Left colon (tissue), 2 donors: ENCODE measurements around the gene SPA17. TPM values are rescaled to one million over a fixed set of nuclear protein-coding genes. Genes with fewer than 3 reads are reported as not detected.
A peak's percentile ranks its signal among the peaks of the same experiment; 100 is the strongest.

Source experiments
- ATAC-seq: fragments of 200-7000 bp; cut with Tn5 transposase; one replicate; pipeline ENCODE4 v1.9.1; 2020; ENCODE audit warnings: mild to moderate bottlenecking, moderate library complexity
- DNase-seq, 2 donors: peaks; one replicate each; pipeline ENCODE4 v3.0.0-alpha.2; 2020
- intact Hi-C, 2 donors: fragments of 100-400 bp; cut with DNase I in 1 of 2; cut with micrococcal nuclease in 1 of 2; formaldehyde crosslinking; loops; one replicate each; pipeline versions ENCODE4 v1.11.2 to v1.14.0; 2022; cut with DNase I, micrococcal nuclease
- total RNA-seq, 2 donors: library from RNA; stranded (reverse); fragmentation: NEBNext Ultra II Directional; extraction: Animal tissue kit (Norgen Biotek cat#: 25700); gene quantifications; one replicate each; pipeline ENCODE4 v1.2.1, GENCODE V29; 2021
- donor health status: DM: no; HTN: no; CAD: no.
- donor health status: DM: yes; HTN: yes; CAD: no.

The SPA17 gene
- total RNA-seq, 2 donors from 2014 or later: 7.4 to 8.7 TPM

- DNase-seq (no peak), ATAC-seq (no peak)
- intact Hi-C loops: no loop called here
These were observed 15.2 kb upstream of the SPA17 start for GRCh38 chr11:124658501-124658900.

GRCh38 chr11:124658986-124659385 is 14.7 kb upstream of the SPA17 start:
- no peak for DNase-seq
- intact Hi-C loops: no loop called here
- no peak for ATAC-seq

DNA sequence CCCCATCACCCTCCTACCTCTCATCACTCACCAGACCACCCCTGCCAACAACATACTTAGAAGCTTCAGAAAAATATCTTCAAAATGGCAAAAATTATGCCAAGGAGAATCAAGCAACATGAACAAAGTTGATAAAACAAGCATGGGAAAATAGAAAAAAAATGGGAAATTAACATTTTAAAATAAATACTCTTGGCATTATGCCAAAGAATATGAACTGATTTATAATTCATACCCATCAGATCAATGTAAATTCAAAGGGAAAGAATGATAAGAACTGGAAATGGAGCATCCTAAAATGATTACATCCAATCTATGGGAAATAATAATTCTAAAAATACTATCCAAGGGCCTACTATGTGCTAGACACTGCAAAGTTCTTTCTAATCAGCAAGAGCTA is 12.2 kb upstream of the SPA17 start:
- intact Hi-C loops: loop anchor here in 1 of 2 donors (10.0 kb wide), 1 partner anchor 173 kb away; no protein-coding TSS in a partner anchor
- ATAC-seq (no peak), DNase-seq (no peak)

GRCh38 chr11:124662106-124662505 is 11.6 kb upstream of the SPA17 start:
- intact Hi-C loops: loop anchor here in 1 of 2 donors (10.0 kb wide), 1 partner anchor 173 kb away; no protein-coding TSS in a partner anchor
- DNase-seq (no peak), ATAC-seq (no peak)

DNA sequence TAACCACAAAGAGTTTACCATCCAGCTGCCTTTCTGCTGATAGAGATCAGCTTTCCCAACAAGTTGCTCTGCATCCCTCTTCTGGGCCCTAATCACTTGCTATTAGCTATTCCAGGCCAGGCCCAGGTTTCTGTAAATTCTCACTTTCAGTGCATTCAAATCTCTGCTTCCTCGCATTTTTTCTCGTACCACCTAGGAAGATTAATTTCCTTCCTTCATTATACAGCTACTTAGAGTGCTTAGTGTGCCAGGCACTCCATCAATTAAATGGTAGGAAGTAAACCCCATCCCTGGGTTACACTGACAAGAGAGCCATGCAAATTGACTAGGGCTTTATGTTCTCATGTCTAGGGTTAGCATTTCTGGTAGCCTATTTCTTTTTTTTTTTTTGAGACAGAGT is 9.8 kb upstream of the SPA17 start:
- DNase-seq (no peak), ATAC-seq (no peak)
- intact Hi-C loops: loop anchor here in 1 of 2 donors (10.0 kb wide), 1 partner anchor 171 kb away; no protein-coding TSS in a partner anchor

GRCh38 chr11:124667601-124668000 is 6.1 kb upstream of the SPA17 start:
- intact Hi-C loops: loop anchor here in 1 of 2 donors (10.0 kb wide), 1 partner anchor 167 kb away; no protein-coding TSS in a partner anchor
- ATAC-seq (no peak), DNase-seq (no peak)

GRCh38 chr11:124669193-124669592 is 4.5 kb upstream of the SPA17 start:
- DNase-seq (peak in 1 of 2 donors; percentile 32), ATAC-seq (no peak)
- intact Hi-C loops: loop anchor here in 1 of 2 donors (10.0 kb wide), 1 partner anchor 166 kb away; no protein-coding TSS in a partner anchor

GRCh38 chr11:124670732-124671131 is 3.0 kb upstream of the SPA17 start:
- DNase-seq: no peak
- ATAC-seq: no peak
- intact Hi-C loops: loop anchor here (2.0 to 10.0 kb wide), 2 partner anchors 92 to 94 kb away; partner anchors contain the start of gene ESAM (in 2 of the 2)

DNA sequence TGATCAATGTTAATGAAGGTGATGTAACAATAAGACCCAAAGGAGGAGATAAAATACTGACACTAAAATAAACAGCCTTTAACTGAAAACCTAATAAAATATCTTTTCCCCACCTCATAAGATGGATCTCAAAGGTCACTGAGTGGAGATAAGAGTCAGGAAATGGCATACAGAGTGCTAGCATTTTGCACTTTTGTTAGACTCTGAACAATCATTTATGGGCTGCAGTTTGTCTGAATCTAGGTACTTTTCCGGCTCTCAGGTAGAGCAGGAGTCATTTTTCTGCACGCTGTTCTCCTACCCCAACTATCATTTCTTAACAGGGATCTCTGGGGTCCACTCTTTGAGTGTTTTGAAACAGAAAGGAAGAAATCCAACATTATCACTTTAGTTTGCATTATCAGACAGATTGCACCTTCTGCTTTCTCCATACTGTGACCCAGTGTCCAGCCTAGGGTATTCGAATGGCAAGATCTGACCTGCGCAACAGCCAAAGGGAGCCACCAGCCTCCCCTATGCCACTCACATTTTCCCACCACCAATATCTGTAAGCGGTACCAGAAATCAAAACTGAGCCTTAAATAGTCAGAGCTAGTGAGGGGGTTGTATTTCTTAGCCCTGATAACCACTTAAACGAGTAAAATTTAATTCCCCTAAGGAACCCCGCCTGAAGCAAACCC is 1.0 kb upstream of the SPA17 start:
- intact Hi-C loops: loop anchor here in 1 of 2 donors (10.0 kb wide), 1 partner anchor 92 kb away; the partner anchor contains the start of gene ESAM
- ATAC-seq (peak; percentile 66), DNase-seq (peak in 1 of 2 donors; percentile 10)

DNA sequence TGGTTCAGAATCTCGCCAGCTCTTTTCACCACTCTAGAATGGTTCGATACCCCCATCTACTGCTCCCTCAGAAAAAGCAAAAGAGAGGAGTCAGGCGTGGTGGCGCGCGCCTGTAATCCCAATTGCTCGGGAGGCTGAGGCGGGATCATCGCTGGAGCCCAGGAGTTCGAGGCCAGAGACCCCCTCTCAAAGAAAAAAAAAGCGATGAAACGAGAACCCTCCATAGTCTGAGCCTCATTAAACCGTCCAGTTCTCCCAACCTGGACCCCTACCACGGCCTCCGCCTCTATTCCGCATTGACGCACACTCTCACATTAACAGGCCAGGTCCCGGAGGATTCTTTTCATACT is 439 bp downstream of the SPA17 start:
- DNase-seq (peak; percentile 23 to 30), ATAC-seq (no peak)
- intact Hi-C loops: loop anchor here in 1 of 2 donors (10.0 kb wide), 1 partner anchor 91 kb away; the partner anchor contains the start of gene ESAM

DNA sequence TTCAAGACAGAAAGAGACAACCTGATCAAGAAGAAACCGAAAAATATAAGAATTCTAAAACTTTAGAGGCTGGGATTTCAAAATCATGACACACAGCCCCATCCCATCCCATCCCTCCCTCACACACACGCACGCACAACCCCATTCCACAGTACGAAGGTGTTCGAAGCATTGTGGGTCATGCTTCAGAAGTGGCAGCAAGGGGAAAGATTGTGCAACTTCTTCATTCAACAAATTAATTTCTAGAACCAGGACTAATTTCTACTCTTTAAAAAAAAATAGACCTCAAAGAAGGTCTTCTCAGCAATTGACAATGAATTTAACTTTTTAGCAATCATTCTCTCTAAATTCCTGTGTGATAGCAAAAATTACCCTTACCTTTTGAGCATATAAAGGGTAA is 867 bp downstream of the SPA17 start:
- intact Hi-C loops: loop anchor here in 1 of 2 donors (10.0 kb wide), 1 partner anchor 90 kb away; the partner anchor contains the start of gene ESAM
- no peak for ATAC-seq
- DNase-seq: no peak

DNA sequence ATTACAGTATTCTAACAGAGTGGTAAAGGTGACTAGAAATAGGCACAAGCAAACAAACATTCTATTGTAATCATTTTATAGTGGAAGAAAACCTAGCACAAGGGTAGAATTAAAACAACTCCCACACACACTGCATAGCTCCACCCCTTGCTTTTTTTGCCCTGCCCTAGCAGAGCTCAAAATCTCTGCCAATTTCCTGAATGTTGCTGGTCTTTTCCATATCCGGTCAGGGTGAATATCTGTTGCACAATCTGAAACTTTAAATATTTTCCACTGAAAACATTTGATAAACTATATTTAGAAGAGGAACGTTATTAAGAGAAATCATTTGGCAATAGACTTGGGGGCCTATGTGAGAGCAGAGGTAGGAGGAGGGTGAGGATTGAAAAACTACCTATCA is 2.7 kb downstream of the SPA17 start:
- ATAC-seq: peak; percentile 49
- peak; percentile 35 to 51 for DNase-seq
- intact Hi-C loops: loop anchor here in 1 of 2 donors (10.0 kb wide), 1 partner anchor 88 kb away; the partner anchor contains the start of gene ESAM

- DNase-seq (no peak), ATAC-seq (no peak)
- intact Hi-C loops: loop anchor here in 1 of 2 donors (10.0 kb wide), 1 partner anchor 86 kb away; the partner anchor contains the start of gene ESAM
These were observed 4.7 kb downstream of the SPA17 start for GRCh38 chr11:124678416-124678815.

DNA sequence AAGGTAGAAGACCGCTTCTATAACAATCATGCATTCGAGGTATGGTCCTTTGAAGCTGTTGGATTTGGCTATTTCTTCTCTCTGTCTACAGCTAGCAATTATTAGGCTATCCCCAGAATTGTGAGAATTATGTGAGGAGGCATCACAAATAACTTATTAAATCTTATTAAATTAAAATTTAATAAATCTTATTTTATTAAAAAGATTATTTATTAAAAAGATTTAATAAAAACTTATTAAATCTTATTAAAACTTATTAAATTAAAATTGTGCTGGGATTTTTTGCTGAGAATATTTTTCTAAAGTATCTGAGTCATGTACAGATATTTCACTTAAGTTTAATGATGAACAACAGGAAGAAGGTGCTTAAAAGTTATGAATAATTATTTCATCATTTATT is 7.7 kb downstream of the SPA17 start:
- DNase-seq (no peak), ATAC-seq (no peak)
- intact Hi-C loops: no loop called here

GRCh38 chr11:124682443-124682842 is 8.7 kb downstream of the SPA17 start:
- ATAC-seq (no peak), DNase-seq (no peak)
- intact Hi-C loops: no loop called here

DNA sequence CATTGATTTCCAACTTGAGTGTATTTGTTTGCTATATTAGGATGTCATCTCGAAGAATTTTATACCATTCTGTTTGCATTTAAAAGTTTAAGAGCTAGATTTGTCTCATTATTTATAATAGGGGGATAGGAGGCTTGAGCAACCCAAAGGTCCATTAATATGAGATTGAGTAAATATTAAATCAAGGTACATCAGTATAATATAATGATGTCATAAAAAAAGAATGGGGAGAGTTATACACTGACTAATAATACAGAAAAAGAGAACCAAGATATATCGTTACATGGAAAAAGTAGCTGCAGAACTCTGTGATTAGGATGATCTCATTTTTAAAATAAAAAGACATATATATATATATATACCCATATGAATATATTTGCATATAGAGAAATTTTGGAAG is 19.4 kb downstream of the SPA17 start:
- ATAC-seq (no peak), DNase-seq (no peak)
- intact Hi-C loops: no loop called here

DNA sequence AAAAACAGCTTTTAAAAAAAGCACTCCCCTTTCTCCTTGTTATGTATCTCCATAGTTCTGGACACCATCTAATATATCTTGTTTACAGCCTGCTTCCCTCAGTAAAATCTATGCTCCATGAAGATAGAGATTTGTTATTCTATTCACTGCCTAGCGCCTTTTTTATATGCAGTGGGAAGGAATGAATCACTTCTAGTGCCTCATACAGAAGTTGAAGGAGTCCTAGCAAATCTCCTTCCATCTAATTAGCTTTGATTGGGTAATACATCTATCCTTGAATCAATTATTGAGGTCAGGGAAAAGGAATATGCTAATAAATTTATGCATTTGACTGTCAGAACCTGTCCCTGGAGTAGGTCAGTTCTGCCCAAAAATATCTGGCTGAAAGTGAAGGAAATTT is 25.8 kb downstream of the SPA17 start:
- ATAC-seq (no peak), DNase-seq (no peak)
- intact Hi-C loops: no loop called here

GRCh38 chr11:124700028-124700427 is 26.3 kb downstream of the SPA17 start:
- ATAC-seq: no peak
- intact Hi-C loops: no loop called here
- no peak for DNase-seq

DNA sequence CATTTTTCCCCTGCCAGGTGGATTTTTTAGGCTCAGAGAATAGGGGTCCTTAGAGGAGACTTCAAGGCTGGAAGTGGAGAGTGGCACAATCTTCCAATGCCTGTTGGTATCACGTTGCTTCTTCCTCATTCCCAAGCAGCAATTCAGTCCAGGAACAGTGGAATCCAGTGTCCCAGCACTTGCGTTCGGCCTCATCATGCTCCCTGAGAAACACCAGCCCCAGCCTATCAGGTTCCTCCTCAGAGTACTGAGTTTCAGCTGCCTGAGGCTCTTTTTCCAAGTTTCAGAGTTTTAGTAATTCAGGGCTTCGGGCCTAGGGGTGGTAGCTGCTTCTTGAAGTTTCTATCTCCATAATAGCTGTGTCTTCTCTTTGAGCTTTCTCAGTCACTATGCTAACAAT is 34.1 kb downstream of the SPA17 start:
- no peak for DNase-seq
- no peak for ATAC-seq
- intact Hi-C loops: no loop called here

- ATAC-seq (peak; percentile 99), DNase-seq (no peak)
- intact Hi-C loops: no loop called here
These were observed 38.7 kb downstream of the SPA17 start for GRCh38 chr11:124712392-124712791.
